GM23338 (cell line): ENCODE measurements around the gene AQP7. TPM values are rescaled to one million over a fixed set of nuclear protein-coding genes. Genes with fewer than 3 reads are reported as not detected.
A peak's percentile ranks its signal among the peaks of the same experiment; 100 is the strongest.

Experiments
- ATAC-seq: fragments of 200-7000 bp; cut with Tn5 transposase; 3 replicates; pipeline ENCODE4 v1.9.1; 2020
- DNase-seq: peaks from one replicate; pipeline ENCODE4 v3.0.0-alpha.2; 2015; ENCODE audit warnings: low spot score
- H2AFZ ChIP-seq: fragments of 200-600 bp; sonication (generic); 2 replicates; pipeline ENCODE4 v1.8.0; 2016; ENCODE audit warnings: antibody characterized with exemption, mild to moderate bottlenecking, moderate library complexity
- H3F3A ChIP-seq: fragments of 200-600 bp; sonication (generic); replicated peaks from 2 replicates; pipeline ENCODE4 v1.8.0; 2017; ENCODE audit warnings: antibody characterized with exemption, mixed run types, low read depth
- H3K27ac ChIP-seq: fragments of 200-600 bp; sonication (generic); 2 replicates; pipeline ENCODE4 v1.6.1; 2016; ENCODE audit warnings: low read depth
- H3K27me3 ChIP-seq: fragments of 200-600 bp; sonication (generic); 2 replicates; pipeline ENCODE4 v1.8.0; 2016; ENCODE audit warnings: mild to moderate bottlenecking, mixed run types, moderate library complexity; ENCODE audit not compliant: insufficient read depth
- H3K36me3 ChIP-seq: fragments of 200-600 bp; sonication (generic); 2 replicates; pipeline ENCODE4 v1.8.0; 2016; ENCODE audit warnings: mild to moderate bottlenecking; ENCODE audit not compliant: insufficient read depth
- H3K4me1 ChIP-seq: fragments of 200-600 bp; sonication (generic); 2 replicates; pipeline ENCODE4 v1.8.0; 2016; ENCODE audit warnings: mild to moderate bottlenecking, moderate library complexity; ENCODE audit not compliant: insufficient read depth
- H3K4me2 ChIP-seq: fragments of 200-600 bp; sonication (generic); 2 replicates; pipeline ENCODE4 v1.7.1; 2017; ENCODE audit warnings: mixed run types
- H3K4me3 ChIP-seq: fragments of 200-600 bp; sonication (generic); 2 replicates; pipeline ENCODE4 v1.6.1; 2016; ENCODE audit warnings: mixed run types
- H3K79me2 ChIP-seq: fragments of 200-600 bp; sonication (generic); replicated peaks from 2 replicates; pipeline ENCODE4 v1.8.0; 2017; ENCODE audit warnings: mild to moderate bottlenecking; ENCODE audit not compliant: insufficient read depth
- H3K9me2 ChIP-seq: fragments of 200-600 bp; sonication (generic); 2 replicates; pipeline ENCODE4 v1.8.0; 2017; ENCODE audit not compliant: insufficient read depth
- H4K20me1 ChIP-seq: fragments of 200-600 bp; sonication (generic); replicated peaks from 2 replicates; pipeline ENCODE4 v1.8.0; 2017; ENCODE audit warnings: mild to moderate bottlenecking; ENCODE audit not compliant: insufficient read depth
- H3K27ac Mint-ChIP-seq: 2 replicates; pipeline ENCODE4 v1.8.0; 2020; ENCODE audit warnings: inconsistent platforms, mild to moderate bottlenecking, moderate library complexity, mixed read lengths
- H3K27me3 Mint-ChIP-seq: 3 replicates; pipeline ENCODE4 v1.8.0; 2022; ENCODE audit warnings: low read depth, mild to moderate bottlenecking, moderate library complexity, mixed read lengths, inconsistent platforms; ENCODE audit not compliant: insufficient read depth, poor library complexity
- H3K36me3 Mint-ChIP-seq: 3 replicates; pipeline ENCODE4 v1.8.0; 2021; ENCODE audit warnings: low read depth, mild to moderate bottlenecking, inconsistent platforms, moderate library complexity, mixed read lengths
- H3K4me1 Mint-ChIP-seq: 3 replicates; pipeline ENCODE4 v1.8.0; 2020; ENCODE audit warnings: mild to moderate bottlenecking, inconsistent platforms, mixed read lengths
- H3K4me3 Mint-ChIP-seq: 3 replicates; pipeline ENCODE4 v1.8.0; 2021; ENCODE audit warnings: moderate library complexity, mild to moderate bottlenecking, inconsistent platforms, mixed read lengths
- H3K9me3 Mint-ChIP-seq: 3 replicates; pipeline ENCODE4 v1.8.0; 2020; ENCODE audit warnings: moderate library complexity, mild to moderate bottlenecking, inconsistent platforms, mixed read lengths
- CREB1 ChIP-seq: fragments of 250-450 bp; sonication (Bioruptor Pico); IDR thresholded peaks from 2 replicates; pipeline ENCODE4 v1.5.0; 2020; ENCODE audit warnings: low read depth, mild to moderate bottlenecking, moderate library complexity
- CTCF ChIP-seq, 2 experiments: fragments of 200-600 bp in 1 of 2; sonication (generic) in 1 of 2; conservative IDR thresholded peaks; 2 replicates each; pipeline versions ENCODE4 v1.5.1 to v1.6.1; 2016 to 2017; ENCODE audit warnings: antibody characterized with exemption in 2 of 2, low read depth in 2 of 2, mild to moderate bottlenecking in 2 of 2, moderate library complexity in 1 of 2
- ETS1 ChIP-seq: IDR thresholded peaks from 2 replicates; pipeline ENCODE4 v1.6.1; 2016; ENCODE audit warnings: antibody characterized with exemption
- EZH2 ChIP-seq: fragments of 200-600 bp; sonication (generic); IDR thresholded peaks from one replicate; pipeline ENCODE4 v1.8.0; 2017; ENCODE audit warnings: antibody characterized with exemption, mild to moderate bottlenecking, low read depth; ENCODE audit not compliant: unreplicated experiment
- EZH2phosphoT487 ChIP-seq: fragments of 200-600 bp; sonication (generic); IDR thresholded peaks from one replicate; pipeline ENCODE4 v1.8.1; 2018; ENCODE audit warnings: antibody characterized with exemption; ENCODE audit not compliant: unreplicated experiment
- JUNB ChIP-seq: IDR thresholded peaks from one replicate; pipeline ENCODE4 v1.6.1; 2016; ENCODE audit warnings: antibody characterized with exemption; ENCODE audit not compliant: unreplicated experiment
- NANOG ChIP-seq: IDR thresholded peaks from 2 replicates; pipeline ENCODE4 v1.6.1; 2016; ENCODE audit warnings: antibody characterized with exemption, borderline replicate concordance
- POLR2AphosphoS5 ChIP-seq: IDR thresholded peaks from 2 replicates; pipeline ENCODE4 v1.6.1; 2016; ENCODE audit warnings: antibody characterized with exemption, low read depth
- REST ChIP-seq: IDR thresholded peaks from one replicate; pipeline ENCODE4 v1.6.1; 2018; ENCODE audit warnings: antibody characterized with exemption; ENCODE audit not compliant: unreplicated experiment
- STAT1 ChIP-seq: IDR thresholded peaks from one replicate; pipeline ENCODE4 v1.6.1; 2016; ENCODE audit warnings: antibody characterized with exemption; ENCODE audit not compliant: unreplicated experiment
- ZNF114 ChIP-seq: fragments of 250-450 bp; sonication (Bioruptor Pico); IDR thresholded peaks from 2 replicates; pipeline ENCODE4 v1.5.0; 2020; ENCODE audit warnings: mild to moderate bottlenecking, moderate library complexity
- ZNF331 ChIP-seq: fragments of 250-450 bp; sonication (Bioruptor Pico); IDR thresholded peaks from 2 replicates; pipeline ENCODE4 v1.5.0; 2020; ENCODE audit warnings: low read depth, mild to moderate bottlenecking, moderate library complexity
- ZNF462 ChIP-seq: fragments of 250-450 bp; sonication (Bioruptor Pico); IDR thresholded peaks from 2 replicates; pipeline ENCODE4 v1.5.0; 2020; ENCODE audit warnings: mild to moderate bottlenecking, moderate library complexity
- polyA plus RNA-seq: library from polyadenylated mRNA; unstranded; fragments of >200 nt; fragmentation: Nextera tagmentation; extraction: Ambion mirVana; gene quantifications from 2 replicates; pipeline ENCODE4 v1.2.1, GENCODE V29; 2016
- total RNA-seq: library from RNA; depleted of rRNA; stranded (reverse); fragments of >200 nt; shearing (Covaris generic); gene quantifications from 2 replicates; pipeline ENCODE4 v1.2.3, GENCODE V29; 2014

Gene AQP7
- total and polyA plus RNA-seq, 2 experiments from 2014 or later, result not detected

- Histone ChIP-seq H3K79me2 (no peaks in the 10 kb centered on the region), H3K27me3 (no peaks in the 10 kb centered on the region), H3F3A (no peaks in the 10 kb centered on the region), H3K4me2 (no peak overlapping the region), H3K27ac (no peak overlapping the region), H4K20me1 (0 out of 2 replicates have a peak, but pooled peaks cover 4% of the 10 kb centered on the region), H3K9me2 (no peaks in the 10 kb centered on the region), H3K4me3 (no peak overlapping the region), H2AFZ (no peak overlapping the region), H3K4me1 (no peaks in the 10 kb centered on the region), H3K36me3 (peaks cover 34% of the 10 kb centered on the region)
- peak; percentile 26 for DNase-seq
- Mint-ChIP-seq H3K4me3 (no peak overlapping the region), H3K4me1 (peaks cover 6% of the 10 kb centered on the region), H3K27me3 (no peaks in the 10 kb centered on the region), H3K9me3 (no peaks in the 10 kb centered on the region), H3K36me3 (peaks cover 52% of the 10 kb centered on the region), H3K27ac (no peak overlapping the region)
- peak; percentile 79 for ATAC-seq
- TF ChIP-seq JUNB (no peak), ZNF331 (no peak), STAT1 (no peak), POLR2AphosphoS5 (no peak), CREB1 (no peak), EZH2 (no peak), REST (no peak), CTCF (conservative IDR thresholded peaks at IDR 0.05; ENCODE audit: low read depth in 2 of 2) (no peak), ZNF114 (CRISPR knock-in tag) (no peak), ETS1 (no peak), EZH2phosphoT487 (no peak), ZNF462 (CRISPR knock-in tag) (no peak), NANOG (no peak)
Measured at GRCh38 chr9:33348998-33349397, 53.4 kb downstream of the AQP7 start.
